ENCODE results near the gene ACSM2B.
"Not testable (repeated sequence)": the region's sequence is repeated elsewhere in the genome, so short reads cannot be mapped to it uniquely, and the experiment has no call there.

The ACSM2B gene, protein sequence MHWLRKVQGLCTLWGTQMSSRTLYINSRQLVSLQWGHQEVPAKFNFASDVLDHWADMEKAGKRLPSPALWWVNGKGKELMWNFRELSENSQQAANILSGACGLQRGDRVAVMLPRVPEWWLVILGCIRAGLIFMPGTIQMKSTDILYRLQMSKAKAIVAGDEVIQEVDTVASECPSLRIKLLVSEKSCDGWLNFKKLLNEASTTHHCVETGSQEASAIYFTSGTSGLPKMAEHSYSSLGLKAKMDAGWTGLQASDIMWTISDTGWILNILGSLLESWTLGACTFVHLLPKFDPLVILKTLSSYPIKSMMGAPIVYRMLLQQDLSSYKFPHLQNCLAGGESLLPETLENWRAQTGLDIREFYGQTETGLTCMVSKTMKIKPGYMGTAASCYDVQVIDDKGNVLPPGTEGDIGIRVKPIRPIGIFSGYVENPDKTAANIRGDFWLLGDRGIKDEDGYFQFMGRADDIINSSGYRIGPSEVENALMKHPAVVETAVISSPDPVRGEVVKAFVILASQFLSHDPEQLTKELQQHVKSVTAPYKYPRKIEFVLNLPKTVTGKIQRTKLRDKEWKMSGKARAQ

GRCh38 chr16:20576145-20576544, at the start of gene ACSM2B:
Gene ACSM2B (minus strand): TSS chr16:20576367. CDS start chr16:20564845, 11,522 bp downstream.
- H3K4me1 ChIP-seq (ENCODE audit: insufficient read depth, low read length); H3K9me3 ChIP-seq (ENCODE audit: insufficient read depth, low read depth, low read length); H3K36me3 ChIP-seq (ENCODE audit: insufficient read depth, low read depth, low read length); H3K4me3 ChIP-seq (ENCODE audit: low read length); H3K27me3 ChIP-seq (ENCODE audit: insufficient read depth, low read length); H3K27ac ChIP-seq (ENCODE audit: low read length); H3K9ac ChIP-seq (ENCODE audit: low read depth, low read length): not testable (repeated sequence)

DNA sequence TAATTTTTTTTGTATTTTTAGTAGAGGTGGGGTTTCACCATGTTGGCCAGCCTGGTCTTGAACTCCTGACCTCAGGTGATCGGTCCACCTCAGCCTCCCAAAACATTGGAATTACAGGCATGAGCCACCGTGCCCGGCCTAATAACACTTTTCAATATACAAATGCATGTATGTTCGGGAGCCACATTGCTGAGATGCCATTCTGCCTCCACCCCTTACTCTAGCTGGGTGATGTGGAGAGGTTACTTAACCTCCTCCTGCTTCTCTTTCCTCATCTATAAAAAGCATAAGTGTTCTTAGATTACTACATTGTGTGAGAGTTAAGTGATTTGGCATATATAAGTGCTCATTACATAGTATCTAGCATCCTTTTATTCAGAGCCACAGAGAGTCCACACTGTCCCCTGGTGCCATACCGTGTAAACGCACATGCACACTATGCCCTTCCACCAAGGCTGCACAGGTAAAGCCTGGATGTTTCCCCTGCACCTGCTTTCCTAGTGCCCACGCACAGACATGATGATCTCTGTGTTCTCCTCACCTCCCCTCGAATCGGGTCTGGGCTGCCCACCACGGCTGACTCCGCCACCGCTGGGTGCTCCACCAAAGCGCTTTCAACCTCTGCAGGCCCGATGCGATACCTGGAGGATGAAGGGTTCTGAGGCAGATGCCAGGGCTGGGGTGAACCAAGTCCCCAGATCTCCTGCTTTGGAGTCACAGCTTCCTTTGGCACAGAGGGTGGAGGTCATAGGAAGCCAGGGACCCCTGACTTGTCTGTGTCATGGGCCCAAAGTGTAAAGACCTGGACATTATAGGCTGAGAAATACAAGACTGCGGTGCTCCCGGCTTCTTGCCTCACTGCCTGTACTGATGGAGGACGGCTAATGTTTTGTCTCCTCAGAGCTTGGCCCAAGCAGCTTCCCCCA, 49.0 kb upstream of the ACSM2B start:
- H3K4me3 ChIP-seq (ENCODE audit: low read length) = no peak overlapping the region
- H3K9ac ChIP-seq (ENCODE audit: low read depth, low read length) = no peak overlapping the region
- no peak overlapping the region for H3K27ac ChIP-seq (ENCODE audit: low read length)
- H3K27me3 ChIP-seq (ENCODE audit: insufficient read depth, low read length) = no peaks in the 10 kb centered on the region
- no peaks in the 10 kb centered on the region for H3K36me3 ChIP-seq (ENCODE audit: insufficient read depth, low read depth, low read length)
- no peaks in the 10 kb centered on the region for H3K4me1 ChIP-seq (ENCODE audit: insufficient read depth, low read length)
- H3K9me3 ChIP-seq (ENCODE audit: insufficient read depth, low read depth, low read length) = no peaks in the 10 kb centered on the region

GRCh38 chr16:20624205-20624604, 48.0 kb upstream of the ACSM2B start:
- Histone ChIP-seq H3K27me3 (ENCODE audit: insufficient read depth, low read length) (no peaks in the 10 kb centered on the region), H3K4me3 (ENCODE audit: low read length) (no peak overlapping the region)

GRCh38 chr16:20622498-20622870, 46.3 kb upstream of the ACSM2B start:
- 0 out of 2 replicates have a peak, but pooled peaks cover 5% of the 10 kb centered on the region for H3K4me1 ChIP-seq (ENCODE audit: insufficient read depth, low read length)
- H3K27me3 ChIP-seq (ENCODE audit: insufficient read depth, low read length) = no peaks in the 10 kb centered on the region
- H3K36me3 ChIP-seq (ENCODE audit: insufficient read depth, low read depth, low read length) = no peaks in the 10 kb centered on the region
- H3K27ac ChIP-seq (ENCODE audit: low read length) = no peak overlapping the region
- no peak overlapping the region for H3K4me3 ChIP-seq (ENCODE audit: low read length)
- no peak overlapping the region for H3K9ac ChIP-seq (ENCODE audit: low read depth, low read length)
- H3K9me3 ChIP-seq (ENCODE audit: insufficient read depth, low read depth, low read length) = no peaks in the 10 kb centered on the region

More at GRCh38 chr16:20624205-20624604, 48.0 kb upstream of the ACSM2B start:
- no peaks in the 10 kb centered on the region for H3K9me3 ChIP-seq (ENCODE audit: insufficient read depth, low read depth, low read length)
- H3K36me3 ChIP-seq (ENCODE audit: insufficient read depth, low read depth, low read length) = no peaks in the 10 kb centered on the region
- H3K9ac ChIP-seq (ENCODE audit: low read depth, low read length) = no peak overlapping the region
- H3K4me1 ChIP-seq (ENCODE audit: insufficient read depth, low read length) = no peaks in the 10 kb centered on the region
- H3K27ac ChIP-seq (ENCODE audit: low read length) = no peak overlapping the region

DNA sequence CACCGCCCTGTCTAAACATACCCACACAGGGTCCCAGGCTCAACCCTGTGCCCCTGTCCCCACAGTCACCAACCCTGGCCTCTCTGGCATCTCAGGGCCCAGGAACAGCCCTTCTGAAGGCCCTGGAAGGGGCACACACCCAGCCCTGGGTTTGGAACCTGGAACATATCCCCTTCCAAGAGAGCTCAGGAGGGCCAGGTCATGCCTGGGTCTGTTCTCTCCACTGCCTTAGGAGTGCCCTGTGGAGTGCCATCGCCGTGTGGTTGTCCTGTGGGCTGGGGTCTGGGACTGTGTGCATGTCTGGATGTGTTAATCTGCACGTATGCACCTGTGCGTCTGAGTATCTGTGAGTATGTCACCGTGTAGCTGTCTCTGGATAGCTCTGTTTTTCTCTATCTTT, 45.2 kb upstream of the ACSM2B start:
- H3K4me1 ChIP-seq (ENCODE audit: insufficient read depth, low read length) = 0 out of 2 replicates have a peak, but pooled peaks cover 5% of the 10 kb centered on the region
- H3K27ac ChIP-seq (ENCODE audit: low read length) = no peak overlapping the region
- no peak overlapping the region for H3K9ac ChIP-seq (ENCODE audit: low read depth, low read length)
- no peaks in the 10 kb centered on the region for H3K27me3 ChIP-seq (ENCODE audit: insufficient read depth, low read length)
- no peaks in the 10 kb centered on the region for H3K9me3 ChIP-seq (ENCODE audit: insufficient read depth, low read depth, low read length)
- H3K4me3 ChIP-seq (ENCODE audit: low read length) = no peak overlapping the region
- H3K36me3 ChIP-seq (ENCODE audit: insufficient read depth, low read depth, low read length) = no peaks in the 10 kb centered on the region

DNA sequence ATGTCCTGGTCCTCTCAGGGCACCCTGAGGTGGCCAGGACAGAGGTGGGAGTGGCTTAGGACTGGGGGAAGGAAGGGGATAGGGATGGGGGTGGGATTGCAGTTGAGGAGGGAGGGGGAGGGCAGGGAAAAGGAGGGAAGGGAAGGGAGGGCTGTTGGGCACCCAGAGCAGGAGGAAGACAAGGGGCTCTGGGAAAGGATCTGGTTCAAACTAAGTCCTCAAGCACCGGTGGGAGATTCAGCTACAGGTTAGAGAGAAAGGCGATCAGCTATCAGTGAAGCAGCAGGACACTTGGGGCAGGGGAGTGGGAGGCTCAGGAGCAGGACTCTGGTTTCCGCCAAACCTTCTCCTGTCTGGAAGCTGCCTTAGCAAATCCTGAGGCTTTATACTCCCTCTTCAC, 44.6 kb upstream of the ACSM2B start:
- Histone ChIP-seq H3K4me3 (ENCODE audit: low read length) (no peak overlapping the region), H3K27ac (ENCODE audit: low read length) (no peak overlapping the region), H3K36me3 (ENCODE audit: insufficient read depth, low read depth, low read length) (no peaks in the 10 kb centered on the region), H3K9me3 (ENCODE audit: insufficient read depth, low read depth, low read length) (no peaks in the 10 kb centered on the region), H3K4me1 (ENCODE audit: insufficient read depth, low read length) (0 out of 2 replicates have a peak, but pooled peaks cover 5% of the 10 kb centered on the region), H3K27me3 (ENCODE audit: insufficient read depth, low read length) (no peaks in the 10 kb centered on the region), H3K9ac (ENCODE audit: low read depth, low read length) (no peak overlapping the region)

GRCh38 chr16:20620003-20620402, 43.8 kb upstream of the ACSM2B start:
- Histone ChIP-seq H3K4me1 (ENCODE audit: insufficient read depth, low read length) (0 out of 2 replicates have a peak, but pooled peaks cover 5% of the 10 kb centered on the region), H3K27me3 (ENCODE audit: insufficient read depth, low read length) (no peaks in the 10 kb centered on the region), H3K9ac (ENCODE audit: low read depth, low read length) (no peak overlapping the region), H3K4me3 (ENCODE audit: low read length) (no peak overlapping the region), H3K27ac (ENCODE audit: low read length) (no peak overlapping the region), H3K9me3 (ENCODE audit: insufficient read depth, low read depth, low read length) (no peaks in the 10 kb centered on the region), H3K36me3 (ENCODE audit: insufficient read depth, low read depth, low read length) (no peaks in the 10 kb centered on the region)

GRCh38 chr16:20617271-20617670, 41.1 kb upstream of the ACSM2B start:
- Histone ChIP-seq H3K9ac (ENCODE audit: low read depth, low read length) (no peak overlapping the region), H3K27ac (ENCODE audit: low read length) (no peak overlapping the region), H3K36me3 (ENCODE audit: insufficient read depth, low read depth, low read length) (no peaks in the 10 kb centered on the region), H3K4me1 (ENCODE audit: insufficient read depth, low read length) (0 out of 2 replicates have a peak, but pooled peaks cover 5% of the 10 kb centered on the region), H3K4me3 (ENCODE audit: low read length) (no peak overlapping the region), H3K27me3 (ENCODE audit: insufficient read depth, low read length) (no peaks in the 10 kb centered on the region), H3K9me3 (ENCODE audit: insufficient read depth, low read depth, low read length) (no peaks in the 10 kb centered on the region)

DNA sequence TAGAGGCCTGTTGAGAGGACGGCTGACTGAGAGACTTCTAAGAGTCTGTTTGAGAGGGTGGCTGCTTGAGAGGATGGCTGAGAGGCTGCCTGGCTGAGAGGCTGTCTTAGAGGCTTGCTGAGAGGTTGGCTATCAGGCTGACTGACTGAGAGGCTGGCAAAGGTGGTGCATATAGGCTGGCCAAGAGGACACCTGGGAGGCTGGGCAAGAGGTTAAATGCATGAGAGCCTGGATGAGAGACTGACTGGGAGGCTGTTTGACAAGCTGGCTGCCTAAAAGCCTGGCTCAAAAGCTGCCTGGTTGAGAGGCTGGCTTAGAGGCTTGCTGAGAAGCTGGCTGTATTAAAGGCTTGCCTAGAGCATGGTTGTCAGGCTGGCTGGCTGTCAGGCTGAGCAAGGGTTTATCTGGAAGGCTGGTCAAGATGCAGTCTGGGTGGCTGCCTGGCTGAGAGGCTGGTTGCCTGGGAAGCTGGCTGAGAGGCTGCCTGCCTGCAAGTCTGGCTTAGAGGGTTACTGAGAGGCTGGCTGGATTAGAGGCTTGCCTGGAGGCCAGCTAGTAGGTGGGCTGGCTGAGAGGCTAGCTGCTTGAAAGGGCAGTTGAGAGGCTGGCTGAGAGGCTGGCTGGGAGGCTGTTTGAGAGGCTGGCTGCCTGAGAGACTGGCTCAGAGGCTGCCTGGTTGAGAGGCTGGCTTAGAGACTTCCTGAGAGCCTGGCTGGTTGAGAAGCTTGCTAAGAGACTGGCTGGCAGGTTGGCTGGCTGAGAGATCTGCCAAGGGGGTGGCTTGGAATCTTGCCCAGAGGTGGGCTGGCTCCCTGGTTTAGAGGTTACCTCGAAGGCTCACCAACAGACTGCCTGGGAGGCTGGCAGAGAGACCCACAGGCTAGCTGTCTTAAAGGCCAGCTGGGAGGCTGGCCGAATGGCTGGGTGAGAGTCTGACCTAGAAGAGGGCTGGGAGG, 38.3 kb upstream of the ACSM2B start:
- no peaks in the 10 kb centered on the region for H3K27me3 ChIP-seq (ENCODE audit: insufficient read depth, low read length)
- H3K36me3 ChIP-seq (ENCODE audit: insufficient read depth, low read depth, low read length) = no peaks in the 10 kb centered on the region
- no peaks in the 10 kb centered on the region for H3K9me3 ChIP-seq (ENCODE audit: insufficient read depth, low read depth, low read length)
- H3K4me3 ChIP-seq (ENCODE audit: low read length) = no peak overlapping the region
- H3K27ac ChIP-seq (ENCODE audit: low read length) = no peak overlapping the region
- H3K4me1 ChIP-seq (ENCODE audit: insufficient read depth, low read length) = 0 out of 2 replicates have a peak, but pooled peaks cover 5% of the 10 kb centered on the region
- no peak overlapping the region for H3K9ac ChIP-seq (ENCODE audit: low read depth, low read length)

GRCh38 chr16:20613481-20614185, 37.5 kb upstream of the ACSM2B start:
- Histone ChIP-seq H3K4me1 (ENCODE audit: insufficient read depth, low read length) (0 out of 2 replicates have a peak, but pooled peaks cover 5% of the 10 kb centered on the region), H3K27ac (ENCODE audit: low read length) (no peak overlapping the region), H3K4me3 (ENCODE audit: low read length) (no peak overlapping the region), H3K9me3 (ENCODE audit: insufficient read depth, low read depth, low read length) (no peaks in the 10 kb centered on the region), H3K36me3 (ENCODE audit: insufficient read depth, low read depth, low read length) (no peaks in the 10 kb centered on the region), H3K9ac (ENCODE audit: low read depth, low read length) (no peak overlapping the region), H3K27me3 (ENCODE audit: insufficient read depth, low read length) (no peaks in the 10 kb centered on the region)

Data from iPS-20b (cell line).